ENCODE data around the gene SPAG6. TPM values are rescaled to one million over a fixed set of nuclear protein-coding genes. Genes with fewer than 3 reads are reported as not detected.

Gene SPAG6
- total and polyA plus RNA-seq, 2 of the 8 experiments (the other 6 are each of a cell fraction or from before 2014, with no cell fraction given) = 0.14 TPM; not detected in 1

GRCh38 chr10:22316286-22317075 is 28.8 kb upstream of the SPAG6 start, which contains the start of gene COMMD3:
Gene COMMD3 (plus strand): TSS chr10:22316388. CDS start chr10:22316418, 30 bp downstream.
- H3K79me1 ChIP-seq (ENCODE audit: low read depth, low read length) = no peaks in the 10 kb centered on the region
- H2AK5ac ChIP-seq (ENCODE audit: low read depth, low read length) = no peak within 1 kb of the TSS
- H4K5ac ChIP-seq (ENCODE audit: insufficient read length, low read depth, low read length) = no peak within 1 kb of the TSS
- peak within 1 kb of the TSS; percentile 75; the same call in 1 of the 2 replicates for H2AFZ ChIP-seq (ENCODE audit: low read length)
- H3K79me2 ChIP-seq (ENCODE audit: control insufficient read depth in 1 of 2, insufficient read depth in 2 of 2, low read length in 2 of 2) = no peaks in the 10 kb centered on the region
- peaks cover 9% of the 10 kb centered on the region for H3K23me2 ChIP-seq (ENCODE audit: low read depth, low read length)
- no peak within 1 kb of the TSS for H3K23ac ChIP-seq (ENCODE audit: insufficient read length)
- ChIA-PET POLR2A (ENCODE audit: partially characterized antibody) (interaction anchor here (1.0 to 1.8 kb wide), 7 partner anchors 9 to 313 kb away, joined by 3 to 8 read pairs (median 4); partner anchors contain the start of gene DNAJC1), CTCF (ENCODE audit: partially characterized antibody) (interaction anchor here (0.7 to 1.1 kb wide), 2 partner anchors 19 to 74 kb away, joined by 3 to 4 read pairs; no protein-coding TSS in a partner anchor)
- H2BK12ac ChIP-seq (ENCODE audit: low read depth, low read length) = no peak within 1 kb of the TSS; the same call in 1 of the 2 replicates
- H3K18ac ChIP-seq (ENCODE audit: extremely low read depth, low read length) = no peak within 1 kb of the TSS; the same call in 1 of the 2 replicates
- no peak within 1 kb of the TSS; the same call in 1 of the 2 replicates for H2BK5ac ChIP-seq (ENCODE audit: low read depth, low read length)
- no peaks in the 10 kb centered on the region for H3K9me3 ChIP-seq (ENCODE audit: insufficient read depth in 2 of 2, low read depth in 1 of 2, low read length in 1 of 2)
- H3K14ac ChIP-seq (ENCODE audit: insufficient read length) = no peak within 1 kb of the TSS
- peaks cover 0 to 2% (median 0%) of the 10 kb centered on the region in 4 experiments; a peak in 3 of 7 replicates for H3K4me1 ChIP-seq (replicated peaks in 1 of 4; ENCODE audit: control insufficient read depth in 3 of 4, insufficient read depth in 4 of 4, low read length in 3 of 4)
- WGBS, 2 experiments (ENCODE audit: extremely low coverage in 1 of 2, insufficient coverage in 1 of 2, insufficient read length in 1 of 2, insufficient replicate concordance in 2 of 2, low coverage in 1 of 2, low lambda C conversion rate in 2 of 2, missing lambda C conversion rate in 1 of 2) = 3% methylated on average over 43 of the region's 63 CpGs; no CpG with 5 or more reads in 1 of the 2 experiments
- peak within 1 kb of the TSS; percentile 74 to 95 for H3K4me2 ChIP-seq (ENCODE audit: insufficient read depth in 1 of 2, low read depth in 2 of 2, low read length in 2 of 2)
- no peak within 1 kb of the TSS for H2BK20ac ChIP-seq (ENCODE audit: low read length)
- H3K56ac ChIP-seq (replicated peaks; ENCODE audit: insufficient read length, low read depth, low read length) = peak within 1 kb of the TSS; percentile 63
- H3K27ac ChIP-seq (ENCODE audit: low read depth, low read length) = no peak within 1 kb of the TSS
- no peak within 1 kb of the TSS for H2BK120ac ChIP-seq (replicated peaks; ENCODE audit: low read depth, low read length)
- FAIRE-seq = peak; percentile 68
- H3K9ac ChIP-seq (replicated peaks in 1 of 4; ENCODE audit: extremely low read depth in 1 of 4, low read depth in 3 of 4, low read length in 3 of 4) = peak within 1 kb of the TSS in 1 of 4 experiments; percentile 53; a peak in 2 of 7 replicates
- H2BK15ac ChIP-seq (ENCODE audit: low read length) = no peak within 1 kb of the TSS
- H4K91ac ChIP-seq (replicated peaks; ENCODE audit: insufficient read length, low read length) = no peak within 1 kb of the TSS
- peak in 1 of 2 experiments; percentile 87 for DNase-seq (ENCODE audit: low read depth in 1 of 2, low spot score in 2 of 2)
- peak within 1 kb of the TSS; percentile 22 for H4K8ac ChIP-seq (ENCODE audit: extremely low read depth, insufficient read depth, low read length)
- no peaks in the 10 kb centered on the region for H3K36me3 ChIP-seq (ENCODE audit: control insufficient read depth in 2 of 4, insufficient read depth in 4 of 4, low read length in 3 of 4)
- H3K4ac ChIP-seq (replicated peaks; ENCODE audit: insufficient read length, low read depth, low read length) = no peak within 1 kb of the TSS
- H3K27me3 ChIP-seq (replicated peaks in 1 of 4; ENCODE audit: control insufficient read depth in 3 of 4, extremely low read depth in 1 of 4, insufficient read depth in 3 of 4, low read length in 3 of 4) = peaks cover 14 to 59% (median 34%) of the 10 kb centered on the region in 4 experiments
- H4K20me1 ChIP-seq (replicated peaks in 1 of 2; ENCODE audit: control insufficient read depth in 1 of 2, insufficient read depth in 2 of 2, low read length in 2 of 2) = peaks cover 0 to 3% of the 10 kb centered on the region in 2 experiments
- H3K4me3 ChIP-seq (ENCODE audit: extremely low read depth in 1 of 4, insufficient read depth in 2 of 4, low read depth in 3 of 4, low read length in 4 of 4) = peak within 1 kb of the TSS; percentile 35 to 73 (median 68)
- TF ChIP-seq RAD21 (IDR thresholded peaks at IDR 0.05 in 1 of 2, conservative IDR thresholded peaks at IDR 0.05 in 1 of 2; ENCODE audit: low read depth in 2 of 2, low read length in 2 of 2) (0 out of 4 replicates have a peak, but pooled peaks of 1 of the 2 experiments have one; percentile 7), POLR2AphosphoS5 (IDR thresholded peaks at IDR 0.05; ENCODE audit: low read depth, low read length) (no peak), BRCA1 (IDR thresholded peaks at IDR 0.05; ENCODE audit: low read depth, low read length) (no peak), EGR1 (IDR thresholded peaks at IDR 0.05; ENCODE audit: borderline replicate concordance, low read depth, low read length) (peak; percentile 53; the same call in 1 of the 2 replicates), RNF2 (IDR thresholded peaks at IDR 0.05; ENCODE audit: borderline replicate concordance, low read depth, low read length, missing control alignments, poor library complexity, severe bottlenecking) (peak; percentile 61), SIN3A (conservative IDR thresholded peaks at IDR 0.05 in 1 of 2, IDR thresholded peaks at IDR 0.05 in 1 of 2; ENCODE audit: low read depth in 1 of 2, low read length in 2 of 2) (peak; percentile 39 to 75; a peak in 1 of 4 replicates), TAF1 (IDR thresholded peaks at IDR 0.05; ENCODE audit: low read depth, low read length) (peak; percentile 35), CTBP2 (IDR thresholded peaks at IDR 0.05; ENCODE audit: borderline replicate concordance, insufficient read depth, insufficient read length, low read length) (no peak), SP1 (IDR thresholded peaks at IDR 0.05; ENCODE audit: low read depth, low read length) (0 out of 2 replicates have a peak, but pooled peaks have one; percentile 18)

All from H1 (cell line).